ENCODE data around the gene JUNB. TPM values are rescaled to one million over a fixed set of nuclear protein-coding genes. Genes with fewer than 3 reads are reported as not detected.
A peak's percentile ranks its signal among the peaks of the same experiment; 100 is the strongest.
"Not testable (repeated sequence)": the region's sequence is repeated elsewhere in the genome, so short reads cannot be mapped to it uniquely, and the experiment has no call there.

Gene JUNB
- total RNA-seq, 2 experiments from 2014 or later: 142 to 191 TPM

DNA sequence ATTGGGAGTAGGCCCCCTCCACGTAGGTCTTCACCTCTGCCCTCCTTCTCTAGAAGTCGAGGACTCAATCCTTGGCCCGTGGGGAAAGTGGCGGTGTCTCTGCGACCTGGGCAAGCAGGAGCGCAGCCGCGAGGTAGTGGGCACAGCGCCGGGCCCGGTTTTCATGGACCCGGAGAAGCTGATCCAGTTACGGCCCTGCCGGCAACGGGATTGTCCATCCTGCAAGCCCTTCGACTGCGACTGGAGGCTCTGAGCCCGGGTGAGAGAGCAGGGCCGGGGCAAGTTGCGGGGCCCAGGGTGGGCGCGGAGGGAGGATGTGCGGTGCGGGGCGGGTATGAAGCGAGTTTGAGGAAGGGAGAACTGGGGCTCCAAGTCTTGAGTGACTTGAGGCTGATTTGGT, 12.8 kb downstream of the JUNB start:
- H3K27me3 Mint-ChIP-seq: no peaks in the 10 kb centered on the region
- peaks cover 8% of the 10 kb centered on the region for H3K36me3 Mint-ChIP-seq
- peaks cover 38% of the 10 kb centered on the region for H3K4me1 Mint-ChIP-seq
- DNase-seq (no peak), ATAC-seq (no peak)
- H3K9me3 Mint-ChIP-seq (ENCODE audit: low read depth): no peaks in the 10 kb centered on the region
- H3K27ac Mint-ChIP-seq: no peak overlapping the region
- CTCF ChIA-PET: interaction anchor here (0.5 to 18.0 kb wide), 4 partner anchors 9 to 193 kb away, joined by 3 to 1017 read pairs (median 4); partner anchors contain the start of genes HOOK2, ZNF490 and ZNF791
- H3K4me3 Mint-ChIP-seq: no peak overlapping the region

DNA sequence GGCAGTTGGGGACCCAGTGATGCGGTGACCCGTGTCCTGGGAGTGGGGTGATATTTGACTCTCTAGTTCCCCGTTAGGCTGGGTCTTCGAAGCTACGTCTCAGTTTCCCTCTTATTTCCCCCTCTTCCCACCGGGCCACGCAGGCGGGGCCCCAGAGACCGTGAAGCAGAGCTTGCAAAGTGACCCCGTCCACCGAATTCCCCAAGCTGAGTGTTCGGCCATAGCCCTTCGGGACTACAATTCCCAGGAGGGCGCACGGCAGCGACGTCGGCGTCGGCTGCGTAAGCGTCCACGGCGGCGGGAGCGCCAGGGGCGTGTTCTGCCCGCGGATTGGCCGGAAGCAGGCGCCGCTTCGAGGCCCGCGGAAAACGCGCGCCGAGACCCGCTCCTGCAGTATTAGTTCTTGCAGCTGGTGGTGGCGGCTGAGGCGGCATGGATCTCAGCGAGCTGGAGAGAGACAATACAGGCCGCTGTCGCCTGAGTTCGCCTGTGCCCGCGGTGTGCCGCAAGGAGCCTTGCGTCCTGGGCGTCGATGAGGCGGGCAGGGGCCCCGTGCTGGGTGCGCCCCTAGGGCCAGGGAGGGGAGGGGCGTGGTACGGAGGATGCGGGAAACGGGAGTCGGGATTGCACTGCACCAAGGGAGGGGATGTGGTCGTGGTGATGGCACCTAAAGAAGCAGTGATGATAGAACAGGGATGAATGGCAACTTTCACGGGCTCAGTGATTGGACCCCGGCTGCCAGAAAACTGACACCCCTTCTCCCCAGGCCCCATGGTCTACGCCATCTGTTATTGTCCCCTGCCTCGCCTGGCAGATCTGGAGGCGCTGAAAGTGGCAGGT, 15.2 kb downstream of the JUNB start, which contains the start of gene RNASEH2A:
RNASEH2A (plus strand) TSS at position 343 of the 840 bp plus-strand sequence; CDS start at position 433, 90 bp downstream.
- Mint-ChIP-seq H3K27ac (peak within 1 kb of the TSS; percentile 82), H3K9me3 (ENCODE audit: low read depth) (no peaks in the 10 kb centered on the region), H3K27me3 (no peaks in the 10 kb centered on the region), H3K4me1 (peaks cover 26% of the 10 kb centered on the region), H3K4me3 (peak within 1 kb of the TSS; percentile 89), H3K36me3 (peaks cover 12% of the 10 kb centered on the region)
- peak; percentile 89 for ATAC-seq
- peak; percentile 93 for DNase-seq
- CTCF ChIA-PET: interaction anchor here (0.9 to 18.0 kb wide), 7 partner anchors 10 to 159 kb away, joined by 3 to 1017 read pairs (median 4); partner anchors contain the start of genes HOOK2, RTBDN and TRIR

DNA sequence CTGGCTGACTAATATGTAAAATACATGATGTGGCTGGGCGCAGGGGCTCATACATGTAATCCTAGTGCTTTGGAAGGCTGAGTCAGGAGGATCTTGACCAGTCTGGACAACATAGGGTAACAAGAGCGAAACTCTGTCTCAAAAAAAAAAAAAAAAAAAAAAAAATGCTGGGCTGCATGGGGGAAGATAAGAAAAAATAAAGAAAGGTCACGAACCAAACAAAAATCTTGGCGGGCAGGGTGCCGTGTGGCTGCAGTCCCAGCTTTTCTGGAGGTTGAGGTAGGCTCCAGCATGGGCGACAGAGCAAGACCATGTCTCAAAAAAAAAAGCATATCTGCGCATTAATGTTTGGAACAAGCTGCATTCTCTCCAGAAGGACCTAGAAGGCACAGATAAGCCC, 23.8 kb downstream of the JUNB start:
- ATAC-seq: no peak
- H3K4me1 Mint-ChIP-seq: no peaks in the 10 kb centered on the region
- no peaks in the 10 kb centered on the region for H3K9me3 Mint-ChIP-seq (ENCODE audit: low read depth)
- no peaks in the 10 kb centered on the region for H3K27me3 Mint-ChIP-seq
- peaks cover 18% of the 10 kb centered on the region for H3K36me3 Mint-ChIP-seq
- CTCF ChIA-PET: interaction anchor here (3.3 kb wide), 1 partner anchor 18 kb away, joined by 10 read pairs; no protein-coding TSS in a partner anchor
- H3K27ac Mint-ChIP-seq: no peak overlapping the region
- DNase-seq: no peak
- H3K4me3 Mint-ChIP-seq: no peak overlapping the region

DNA sequence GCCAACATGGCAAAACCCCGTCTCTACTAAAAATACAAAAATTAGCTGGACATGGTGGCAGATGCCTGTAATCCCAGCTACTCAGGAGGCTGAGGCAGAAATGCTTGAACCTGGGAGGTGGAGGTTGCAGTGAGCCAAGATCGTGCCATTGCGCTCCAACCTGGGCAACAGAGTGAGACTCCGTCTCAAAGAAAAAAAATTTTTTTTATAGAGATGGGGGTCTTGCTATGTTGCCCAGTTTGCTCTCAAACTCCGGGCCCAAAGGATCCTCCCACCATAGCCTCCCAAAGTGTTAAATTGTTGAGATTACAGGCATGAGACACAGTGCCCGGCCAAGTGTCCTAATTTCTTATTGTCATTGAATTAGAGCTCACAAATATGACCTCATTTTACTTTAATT, 25.9 kb downstream of the JUNB start:
- not testable (repeated sequence) for H3K27me3 Mint-ChIP-seq; ATAC-seq; H3K9me3 Mint-ChIP-seq (ENCODE audit: low read depth); H3K4me3 Mint-ChIP-seq; DNase-seq; H3K4me1 Mint-ChIP-seq; H3K27ac Mint-ChIP-seq
- H3K36me3 Mint-ChIP-seq: peaks cover 15% of the 10 kb centered on the region
- CTCF ChIA-PET: interaction anchor here (0.8 to 1.7 kb wide), 3 partner anchors 51 to 830 kb away, joined by 3 to 6 read pairs (median 5); no protein-coding TSS in a partner anchor

DNA sequence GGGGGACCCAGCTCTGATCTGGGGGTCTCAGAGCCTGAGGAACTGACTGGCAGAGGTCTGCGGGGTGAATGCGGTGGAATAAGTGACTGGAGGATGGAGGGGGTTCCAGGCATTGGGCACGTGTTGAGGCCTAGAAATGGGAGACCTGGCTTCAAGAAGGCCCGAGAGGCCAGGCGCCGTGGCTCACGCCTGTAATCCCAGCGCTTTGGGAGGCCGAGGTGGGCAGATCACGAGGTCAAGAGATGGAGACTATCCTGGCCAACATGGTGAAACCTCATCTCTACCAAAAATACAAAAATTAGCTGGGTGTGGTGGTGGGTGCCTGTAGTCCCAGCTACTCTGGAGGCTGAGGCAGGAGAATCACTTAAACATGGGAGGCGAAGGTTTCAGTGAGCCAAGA, 26.5 kb downstream of the JUNB start:
- not testable (repeated sequence) for H3K27ac Mint-ChIP-seq; DNase-seq; H3K9me3 Mint-ChIP-seq (ENCODE audit: low read depth); H3K4me1 Mint-ChIP-seq; ATAC-seq; H3K4me3 Mint-ChIP-seq; H3K27me3 Mint-ChIP-seq
- CTCF ChIA-PET: interaction anchor here (0.6 to 1.6 kb wide), 4 partner anchors 16 to 115 kb away, joined by 3 to 5 read pairs (median 4); partner anchors contain the start of genes PRDX2 and THSD8
- peaks cover 14% of the 10 kb centered on the region for H3K36me3 Mint-ChIP-seq

DNA sequence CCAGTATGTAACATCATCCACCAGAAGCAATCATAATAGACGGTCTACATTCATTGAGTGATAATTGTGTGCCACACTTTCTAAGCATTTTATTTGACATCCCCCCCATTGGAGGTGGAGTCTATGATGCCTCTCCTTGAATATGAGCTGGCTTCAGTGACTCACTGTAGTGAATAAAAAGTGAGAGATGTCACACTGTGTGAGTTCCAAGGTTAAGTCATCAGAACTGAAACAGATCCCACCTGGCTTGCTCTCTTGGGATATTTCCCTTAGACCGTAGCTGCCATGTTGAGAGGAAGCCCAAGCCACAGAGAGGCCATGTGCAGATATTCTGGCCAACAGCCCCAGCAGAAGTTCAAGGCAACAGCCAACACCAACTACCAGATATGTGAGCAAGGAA, 30.5 kb downstream of the JUNB start:
- H3K4me1 Mint-ChIP-seq: peaks cover 9% of the 10 kb centered on the region
- H3K36me3 Mint-ChIP-seq: no peaks in the 10 kb centered on the region
- no peak for DNase-seq
- CTCF ChIA-PET: interaction anchor here (2.2 kb wide), 1 partner anchor 26 kb away, joined by 12 read pairs; no protein-coding TSS in a partner anchor
- H3K27ac Mint-ChIP-seq: no peak overlapping the region
- ATAC-seq: no peak
- no peak overlapping the region for H3K4me3 Mint-ChIP-seq
- peaks cover 11% of the 10 kb centered on the region for H3K27me3 Mint-ChIP-seq
- no peaks in the 10 kb centered on the region for H3K9me3 Mint-ChIP-seq (ENCODE audit: low read depth)

DNA sequence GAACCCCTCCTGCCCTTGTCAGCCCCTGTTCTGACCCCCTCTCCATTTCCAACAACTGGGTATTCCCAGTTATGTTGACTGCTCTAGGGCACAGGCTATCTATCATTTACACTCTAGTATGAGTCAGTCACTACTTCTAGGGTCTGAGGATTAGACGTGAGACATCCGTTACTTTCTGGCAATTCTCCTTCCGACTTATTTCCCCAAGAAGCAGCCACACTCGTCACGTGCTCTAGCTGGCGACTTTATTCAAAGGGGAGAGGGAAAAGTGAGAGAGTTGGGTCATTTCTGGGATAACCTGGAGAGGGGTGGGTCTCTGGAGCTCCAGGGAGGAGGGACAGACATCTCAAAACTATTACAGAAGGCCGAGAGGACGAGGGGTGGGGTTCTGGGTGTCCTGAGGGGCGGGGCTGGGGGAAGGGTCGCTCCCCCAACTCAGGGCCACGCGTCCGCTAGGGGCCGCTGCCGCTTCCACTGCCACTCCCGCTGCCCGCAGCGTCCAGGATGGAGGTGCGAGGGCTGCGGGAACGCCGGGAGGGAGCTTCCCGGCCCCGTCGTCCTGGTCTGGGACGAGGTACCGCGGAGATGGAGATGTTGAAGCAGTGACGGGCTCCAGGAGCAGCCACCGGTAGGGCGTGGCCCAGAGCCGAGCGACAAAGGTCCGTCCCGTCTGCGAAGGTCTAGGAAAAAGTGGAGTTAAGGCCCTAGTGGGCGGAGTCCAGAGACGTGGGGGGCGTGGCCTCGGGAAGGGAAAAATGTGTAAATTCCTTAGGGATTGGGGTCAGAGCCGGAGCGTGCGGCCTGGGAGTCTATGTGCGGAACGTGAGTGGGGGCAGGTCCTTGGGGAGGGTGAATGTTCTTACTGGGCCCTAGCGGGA, 34.2 kb downstream of the JUNB start:
- Mint-ChIP-seq H3K27me3 (peaks cover 37% of the 10 kb centered on the region), H3K4me1 (peaks cover 11% of the 10 kb centered on the region), H3K9me3 (ENCODE audit: low read depth) (no peaks in the 10 kb centered on the region), H3K4me3 (no peak overlapping the region), H3K36me3 (no peaks in the 10 kb centered on the region), H3K27ac (no peak overlapping the region)
- DNase-seq (no peak), ATAC-seq (no peak)
- CTCF ChIA-PET: interaction anchor here (0.7 to 3.4 kb wide), 9 partner anchors 12 to 140 kb away, joined by 3 to 17 read pairs (median 3); no protein-coding TSS in a partner anchor

DNA sequence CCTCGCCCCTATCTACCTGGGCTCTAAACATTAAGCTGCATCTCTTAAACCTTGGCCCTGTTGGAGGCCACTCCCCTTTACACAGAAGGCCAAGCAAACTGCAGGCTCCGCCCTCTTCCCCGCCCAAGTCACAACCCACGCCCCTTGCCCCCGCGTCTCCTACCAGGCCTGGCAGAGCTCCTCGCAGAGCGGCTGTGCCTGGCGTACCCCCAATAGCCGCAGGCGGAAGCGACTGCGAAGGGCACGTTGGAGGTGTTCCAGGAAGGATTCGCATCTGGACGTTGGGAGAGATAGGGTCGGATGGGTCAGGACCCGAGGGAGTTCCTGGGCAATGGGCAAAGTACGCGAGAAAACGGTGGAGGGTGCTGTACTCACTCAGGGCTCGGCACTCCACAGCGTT, 37.2 kb downstream of the JUNB start:
- peaks cover 64% of the 10 kb centered on the region for H3K27me3 Mint-ChIP-seq
- ATAC-seq (peak; percentile 57), DNase-seq (peak; percentile 53)

DNA sequence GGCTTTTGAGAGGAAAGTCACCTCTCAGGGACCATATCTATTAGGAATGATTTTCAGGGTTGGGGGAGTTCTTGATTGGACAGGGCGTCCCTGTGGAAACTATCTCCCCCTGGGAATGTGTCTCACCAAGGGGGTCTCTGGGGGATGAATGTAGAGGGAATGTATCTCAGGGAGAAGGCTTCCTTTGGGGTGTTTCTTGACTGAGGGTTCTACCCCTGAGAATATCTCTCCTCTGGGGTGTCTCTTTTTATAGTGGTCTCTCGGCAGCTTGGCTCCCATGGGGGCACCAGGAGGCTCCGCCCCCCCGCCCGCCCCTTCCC, 42.1 kb downstream of the JUNB start:
- no peak for DNase-seq
- Mint-ChIP-seq H3K27ac (peak overlapping the region; percentile 20), H3K4me3 (no peak overlapping the region), H3K36me3 (no peaks in the 10 kb centered on the region), H3K27me3 (peaks cover 85% of the 10 kb centered on the region), H3K4me1 (peaks cover 17% of the 10 kb centered on the region), H3K9me3 (ENCODE audit: low read depth) (no peaks in the 10 kb centered on the region)
- ATAC-seq: no peak
- CTCF ChIA-PET: interaction anchor here (1.2 kb wide), 1 partner anchor 37 kb away, joined by 4 read pairs; no protein-coding TSS in a partner anchor

More for the DNA sequence above, 37.2 kb downstream of the JUNB start:
- Mint-ChIP-seq H3K4me1 (peaks cover 22% of the 10 kb centered on the region), H3K27ac (no peak overlapping the region), H3K9me3 (ENCODE audit: low read depth) (no peaks in the 10 kb centered on the region), H3K4me3 (no peak overlapping the region), H3K36me3 (no peaks in the 10 kb centered on the region)
- CTCF ChIA-PET: interaction anchor here (0.7 to 2.2 kb wide), 6 partner anchors 9 to 71 kb away, joined by 3 to 8 read pairs (median 4); partner anchors contain the start of genes PRDX2 and THSD8

DNA sequence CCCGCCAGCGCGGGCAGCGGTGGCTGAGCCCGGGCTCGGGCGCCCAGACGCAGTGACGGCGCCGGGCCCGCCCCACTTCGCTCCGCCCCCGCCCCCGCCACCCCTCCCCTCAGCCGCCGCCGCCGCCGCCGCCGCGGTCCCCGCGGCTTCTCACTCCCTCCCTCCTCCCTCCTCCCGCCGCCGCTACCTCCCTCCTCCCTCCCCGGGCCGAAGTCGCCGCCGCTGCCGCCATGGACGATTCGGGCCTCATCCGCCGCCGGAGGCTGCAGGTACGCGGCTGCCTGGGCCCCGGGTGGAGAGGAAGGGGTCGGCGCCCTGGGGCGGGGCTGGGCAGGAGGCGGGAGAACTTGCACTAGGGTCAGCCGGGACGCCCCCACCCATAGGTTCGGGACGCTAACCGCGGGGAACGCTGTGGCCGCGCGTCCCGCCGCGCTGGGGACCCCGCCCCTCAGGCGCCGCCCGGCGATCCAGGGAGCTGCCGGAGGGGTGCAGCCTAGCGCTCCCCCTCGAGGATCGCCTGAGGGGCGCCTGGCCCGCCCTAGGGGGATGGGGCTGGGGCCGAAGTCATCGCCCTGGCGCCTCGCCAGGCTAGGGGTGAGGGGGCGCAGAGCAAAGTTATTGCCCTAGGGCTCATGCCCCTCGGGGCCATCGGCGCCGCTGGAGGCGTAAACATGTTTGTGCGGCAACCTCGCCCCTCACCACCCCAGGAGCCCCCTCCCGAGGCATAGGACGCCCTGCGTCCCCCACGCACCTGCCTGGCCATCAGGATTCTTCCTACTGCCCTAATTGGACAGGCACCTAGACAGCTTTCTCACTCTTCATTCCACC, 42.7 kb downstream of the JUNB start:
- H3K27me3 Mint-ChIP-seq: peaks cover 82% of the 10 kb centered on the region
- ATAC-seq (peak; percentile 7), DNase-seq (no peak)
- H3K36me3 Mint-ChIP-seq: no peaks in the 10 kb centered on the region
- no peak overlapping the region for H3K4me3 Mint-ChIP-seq
- peaks cover 16% of the 10 kb centered on the region for H3K4me1 Mint-ChIP-seq
- CTCF ChIA-PET: interaction anchor here (1.2 to 2.2 kb wide), 6 partner anchors 13 to 100 kb away, joined by 3 to 9 read pairs (median 5); partner anchors contain the start of genes RNASEH2A and TRIR
- no peak overlapping the region for H3K27ac Mint-ChIP-seq
- H3K9me3 Mint-ChIP-seq (ENCODE audit: low read depth): no peaks in the 10 kb centered on the region

DNA sequence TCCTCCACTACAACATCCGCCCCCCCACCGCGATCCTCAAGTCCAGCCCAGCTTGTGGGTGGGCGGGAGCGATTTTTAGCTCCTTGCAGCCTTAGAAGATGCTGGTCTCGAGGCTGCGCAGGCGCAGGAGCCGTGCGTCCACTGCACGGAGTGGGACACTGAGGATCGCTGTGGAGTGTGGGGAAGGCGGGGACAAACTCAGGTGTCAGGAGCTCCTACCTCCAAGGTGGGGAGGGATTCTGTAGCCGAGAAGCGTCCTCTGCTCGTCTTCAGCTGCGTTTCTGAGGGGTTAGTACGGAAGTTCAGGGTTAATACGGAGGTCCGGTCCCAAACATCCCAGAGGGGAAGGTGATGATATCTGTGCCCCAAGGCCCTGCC, 43.3 kb downstream of the JUNB start, which contains the start of gene RTBDN:
RTBDN (minus strand) TSS at position 14 of the 378 bp plus-strand sequence. CDS start 4,600 bp downstream, outside the sequence.
- ATAC-seq (no peak), DNase-seq (no peak)
- CTCF ChIA-PET: interaction anchor here (0.6 to 2.2 kb wide), 7 partner anchors 13 to 100 kb away, joined by 3 to 9 read pairs (median 4); partner anchors contain the start of genes RNASEH2A and TRIR
- Mint-ChIP-seq H3K27me3 (peaks cover 83% of the 10 kb centered on the region), H3K4me1 (peaks cover 22% of the 10 kb centered on the region), H3K4me3 (no peak within 1 kb of the TSS), H3K9me3 (ENCODE audit: low read depth) (no peaks in the 10 kb centered on the region), H3K36me3 (no peaks in the 10 kb centered on the region), H3K27ac (no peak within 1 kb of the TSS)
